Activated naive CD8-positive, alpha-beta T cell (primary cell): ENCODE results near the gene BFAR.

Experiments
- H3K27ac Mint-ChIP-seq: one replicate; pipeline ENCODE4 v1.8.0; 2021; ENCODE audit warnings: mixed read lengths
- H3K27me3 Mint-ChIP-seq: one replicate; pipeline ENCODE4 v1.8.0; 2021; ENCODE audit warnings: mixed read lengths
- H3K36me3 Mint-ChIP-seq: one replicate; pipeline ENCODE4 v1.8.0; 2021; ENCODE audit warnings: mixed read lengths
- H3K4me1 Mint-ChIP-seq: one replicate; pipeline ENCODE4 v1.8.0; 2021; ENCODE audit warnings: low read depth, mixed read lengths
- H3K4me3 Mint-ChIP-seq: one replicate; pipeline ENCODE4 v1.8.0; 2021; ENCODE audit warnings: mild to moderate bottlenecking, mixed read lengths
- H3K9me3 Mint-ChIP-seq: one replicate; pipeline ENCODE4 v1.8.0; 2021; ENCODE audit warnings: low read depth, mixed read lengths

The BFAR gene

GRCh38 chr16:14632693-14633569 lies at the start of gene BFAR:
Gene BFAR, plus strand, starts transcription at chr16:14632951. Its CDS starts 11,396 bp downstream, at chr16:14644347.
- Mint-ChIP-seq H3K36me3 (peaks cover 5% of the 10 kb centered on the region), H3K27ac (peak within 1 kb of the TSS; percentile 98), H3K9me3 (peaks cover 3% of the 10 kb centered on the region), H3K27me3 (no peaks in the 10 kb centered on the region), H3K4me3 (peak within 1 kb of the TSS; percentile 100), H3K4me1 (peaks cover 66% of the 10 kb centered on the region)

GRCh38 chr16:14585287-14585686 lies 47.5 kb upstream of the BFAR start:
- peaks cover 18% of the 10 kb centered on the region for H3K36me3 Mint-ChIP-seq
- H3K27me3 Mint-ChIP-seq, result no peaks in the 10 kb centered on the region
- no peak overlapping the region for H3K4me3 Mint-ChIP-seq
- H3K9me3 Mint-ChIP-seq, result no peaks in the 10 kb centered on the region
- no peak overlapping the region for H3K27ac Mint-ChIP-seq
- H3K4me1 Mint-ChIP-seq, result peaks cover 5% of the 10 kb centered on the region

GRCh38 chr16:14586637-14587305 lies 46.0 kb upstream of the BFAR start:
- H3K4me3 Mint-ChIP-seq, result no peak overlapping the region

GRCh38 chr16:14600164-14600563 lies 32.6 kb upstream of the BFAR start:
- Mint-ChIP-seq H3K4me1 (peaks cover 2% of the 10 kb centered on the region), H3K27ac (no peak overlapping the region), H3K4me3 (no peak overlapping the region), H3K27me3 (no peaks in the 10 kb centered on the region), H3K36me3 (peaks cover 21% of the 10 kb centered on the region), H3K9me3 (no peaks in the 10 kb centered on the region)

More at GRCh38 chr16:14586637-14587305, 46.0 kb upstream of the BFAR start:
- peaks cover 15% of the 10 kb centered on the region for H3K36me3 Mint-ChIP-seq
- H3K4me1 Mint-ChIP-seq, result peaks cover 5% of the 10 kb centered on the region
- H3K27ac Mint-ChIP-seq, result no peak overlapping the region
- H3K9me3 Mint-ChIP-seq, result no peaks in the 10 kb centered on the region
- H3K27me3 Mint-ChIP-seq, result no peaks in the 10 kb centered on the region

- Mint-ChIP-seq H3K36me3 (peaks cover 25% of the 10 kb centered on the region), H3K9me3 (no peaks in the 10 kb centered on the region), H3K27me3 (no peaks in the 10 kb centered on the region), H3K27ac (no peak overlapping the region), H3K4me1 (no peaks in the 10 kb centered on the region), H3K4me3 (no peak overlapping the region)
Observed at GRCh38 chr16:14602443-14602963, 30.2 kb upstream of the BFAR start.

- H3K4me3 Mint-ChIP-seq, result no peak overlapping the region
- no peak overlapping the region for H3K27ac Mint-ChIP-seq
- peaks cover 21% of the 10 kb centered on the region for H3K36me3 Mint-ChIP-seq
- H3K27me3 Mint-ChIP-seq, result no peaks in the 10 kb centered on the region
- H3K9me3 Mint-ChIP-seq, result no peaks in the 10 kb centered on the region
- H3K4me1 Mint-ChIP-seq, result no peaks in the 10 kb centered on the region
Observed at GRCh38 chr16:14606102-14606501, 26.6 kb upstream of the BFAR start.

- Mint-ChIP-seq H3K9me3 (no peaks in the 10 kb centered on the region), H3K4me1 (no peaks in the 10 kb centered on the region), H3K4me3 (no peak overlapping the region), H3K27me3 (no peaks in the 10 kb centered on the region), H3K36me3 (peaks cover 14% of the 10 kb centered on the region), H3K27ac (no peak overlapping the region)
Observed at GRCh38 chr16:14608111-14608566, 24.6 kb upstream of the BFAR start.

- no peaks in the 10 kb centered on the region for H3K9me3 Mint-ChIP-seq
- H3K4me1 Mint-ChIP-seq, result no peaks in the 10 kb centered on the region
- no peak overlapping the region for H3K4me3 Mint-ChIP-seq
- H3K36me3 Mint-ChIP-seq, result peaks cover 9% of the 10 kb centered on the region
- no peaks in the 10 kb centered on the region for H3K27me3 Mint-ChIP-seq
- no peak overlapping the region for H3K27ac Mint-ChIP-seq
Observed at GRCh38 chr16:14608604-14609003, 24.1 kb upstream of the BFAR start.

GRCh38 chr16:14609716-14610115 lies 23.0 kb upstream of the BFAR start:
- no peaks in the 10 kb centered on the region for H3K4me1 Mint-ChIP-seq
- no peak overlapping the region for H3K4me3 Mint-ChIP-seq

GRCh38 chr16:14611660-14612059 lies 21.1 kb upstream of the BFAR start:
- Mint-ChIP-seq H3K36me3 (peaks cover 11% of the 10 kb centered on the region), H3K27ac (no peak overlapping the region), H3K9me3 (no peaks in the 10 kb centered on the region), H3K4me3 (no peak overlapping the region), H3K4me1 (no peaks in the 10 kb centered on the region), H3K27me3 (no peaks in the 10 kb centered on the region)

More at GRCh38 chr16:14609716-14610115, 23.0 kb upstream of the BFAR start:
- H3K27me3 Mint-ChIP-seq, result no peaks in the 10 kb centered on the region
- H3K9me3 Mint-ChIP-seq, result no peaks in the 10 kb centered on the region
- no peak overlapping the region for H3K27ac Mint-ChIP-seq
- peaks cover 9% of the 10 kb centered on the region for H3K36me3 Mint-ChIP-seq

- Mint-ChIP-seq H3K36me3 (peaks cover 11% of the 10 kb centered on the region), H3K4me1 (no peaks in the 10 kb centered on the region)
Observed at GRCh38 chr16:14613991-14614390, 18.8 kb upstream of the BFAR start.

GRCh38 chr16:14616280-14616679 lies 16.5 kb upstream of the BFAR start:
- peaks cover 8% of the 10 kb centered on the region for H3K36me3 Mint-ChIP-seq
- H3K27me3 Mint-ChIP-seq, result no peaks in the 10 kb centered on the region
- no peaks in the 10 kb centered on the region for H3K9me3 Mint-ChIP-seq
- no peaks in the 10 kb centered on the region for H3K4me1 Mint-ChIP-seq
- H3K4me3 Mint-ChIP-seq, result no peak overlapping the region
- H3K27ac Mint-ChIP-seq, result no peak overlapping the region

More at GRCh38 chr16:14613991-14614390, 18.8 kb upstream of the BFAR start:
- Mint-ChIP-seq H3K27me3 (no peaks in the 10 kb centered on the region), H3K4me3 (no peak overlapping the region), H3K9me3 (no peaks in the 10 kb centered on the region), H3K27ac (no peak overlapping the region)

GRCh38 chr16:14618566-14618965 lies 14.2 kb upstream of the BFAR start:
- Mint-ChIP-seq H3K4me1 (no peaks in the 10 kb centered on the region), H3K36me3 (peaks cover 8% of the 10 kb centered on the region), H3K27ac (no peak overlapping the region), H3K4me3 (no peak overlapping the region), H3K27me3 (no peaks in the 10 kb centered on the region), H3K9me3 (no peaks in the 10 kb centered on the region)

GRCh38 chr16:14627078-14627477 lies 5.7 kb upstream of the BFAR start:
- H3K4me1 Mint-ChIP-seq, result peaks cover 45% of the 10 kb centered on the region
- no peaks in the 10 kb centered on the region for H3K27me3 Mint-ChIP-seq
- H3K36me3 Mint-ChIP-seq, result peaks cover 8% of the 10 kb centered on the region
- H3K9me3 Mint-ChIP-seq, result peaks cover 3% of the 10 kb centered on the region
- no peak overlapping the region for H3K27ac Mint-ChIP-seq
- no peak overlapping the region for H3K4me3 Mint-ChIP-seq
